HG03045 (cell line): ENCODE measurements around the gene MXI1.
"Not testable (repeated sequence)": the region's sequence is repeated elsewhere in the genome, so short reads cannot be mapped to it uniquely, and the experiment has no call there.

Experiments used
- ATAC-seq: cut with Tn5 transposase; IDR thresholded peaks from one replicate; pipeline ENCODE4 v1.9.1; 2021; ENCODE audit warnings: mild to moderate bottlenecking, moderate library complexity; ENCODE audit not compliant: unreplicated experiment

MXI1 gene

DNA sequence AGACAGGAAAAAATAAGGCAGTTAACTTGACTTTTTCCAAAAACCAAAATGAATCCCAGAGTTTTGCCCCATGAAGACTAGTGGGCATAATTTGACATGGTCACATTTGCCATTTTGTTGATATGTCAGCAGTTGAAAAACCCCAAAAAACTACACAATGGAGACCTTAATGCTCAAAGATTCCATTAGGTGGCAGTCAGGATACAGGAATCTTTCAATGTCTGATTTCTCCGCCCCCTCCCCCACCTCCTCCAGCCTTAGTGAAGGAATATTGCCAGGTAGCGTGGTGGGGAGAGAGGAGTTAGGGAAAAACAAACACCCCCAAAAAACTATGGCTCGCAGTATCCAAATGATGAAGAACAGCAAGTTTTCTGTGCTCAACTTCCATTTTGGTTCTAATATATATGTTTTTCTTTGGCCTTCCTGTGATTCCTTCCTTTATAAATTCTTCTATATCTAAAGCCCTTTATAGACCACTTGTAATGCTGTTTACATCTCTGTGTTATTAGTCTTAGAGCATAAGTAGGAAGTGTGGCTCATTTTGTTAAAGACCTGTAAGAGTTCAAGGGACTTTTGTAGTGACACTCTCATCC is 104.0 kb downstream of the MXI1 start:
- ATAC-seq, result no peak

DNA sequence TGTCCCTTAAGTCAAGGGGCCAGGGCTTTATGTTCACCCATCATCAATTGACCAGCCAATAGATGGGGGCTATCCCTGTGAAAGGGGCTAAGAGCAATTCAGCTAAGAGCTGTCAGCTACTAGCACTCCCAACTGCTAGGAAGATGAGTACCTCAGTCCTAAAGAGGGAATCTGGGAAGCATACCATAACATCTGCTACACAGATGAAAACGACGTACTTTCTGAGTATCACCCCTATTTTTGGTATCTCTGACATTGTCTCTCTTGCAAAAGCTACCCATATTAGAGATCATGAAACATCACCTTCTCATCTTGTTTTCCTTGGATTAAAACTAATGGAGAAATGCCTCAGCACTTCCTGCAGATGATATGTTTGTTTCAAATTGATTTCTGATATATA is 104.8 kb downstream of the MXI1 start:
- no peak for ATAC-seq

DNA sequence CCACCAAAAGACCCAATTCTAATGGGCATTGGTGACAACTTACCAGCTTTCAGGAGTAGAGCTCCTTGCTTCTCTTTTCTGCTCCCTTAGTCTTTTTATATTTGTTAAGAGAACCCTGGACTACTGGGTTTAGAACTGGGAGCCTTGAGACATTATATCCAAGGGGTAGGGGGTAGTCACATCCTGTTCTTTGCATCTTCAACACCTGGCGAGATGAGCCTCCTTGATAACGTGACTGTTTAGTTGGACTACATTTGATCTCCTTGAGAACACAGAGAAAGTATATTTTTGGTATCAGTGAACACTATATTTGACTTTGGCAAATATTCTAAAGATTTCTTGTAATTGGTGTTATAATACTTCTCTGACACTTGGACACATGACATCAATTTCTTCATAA is 106.3 kb downstream of the MXI1 start:
- ATAC-seq, result no peak

DNA sequence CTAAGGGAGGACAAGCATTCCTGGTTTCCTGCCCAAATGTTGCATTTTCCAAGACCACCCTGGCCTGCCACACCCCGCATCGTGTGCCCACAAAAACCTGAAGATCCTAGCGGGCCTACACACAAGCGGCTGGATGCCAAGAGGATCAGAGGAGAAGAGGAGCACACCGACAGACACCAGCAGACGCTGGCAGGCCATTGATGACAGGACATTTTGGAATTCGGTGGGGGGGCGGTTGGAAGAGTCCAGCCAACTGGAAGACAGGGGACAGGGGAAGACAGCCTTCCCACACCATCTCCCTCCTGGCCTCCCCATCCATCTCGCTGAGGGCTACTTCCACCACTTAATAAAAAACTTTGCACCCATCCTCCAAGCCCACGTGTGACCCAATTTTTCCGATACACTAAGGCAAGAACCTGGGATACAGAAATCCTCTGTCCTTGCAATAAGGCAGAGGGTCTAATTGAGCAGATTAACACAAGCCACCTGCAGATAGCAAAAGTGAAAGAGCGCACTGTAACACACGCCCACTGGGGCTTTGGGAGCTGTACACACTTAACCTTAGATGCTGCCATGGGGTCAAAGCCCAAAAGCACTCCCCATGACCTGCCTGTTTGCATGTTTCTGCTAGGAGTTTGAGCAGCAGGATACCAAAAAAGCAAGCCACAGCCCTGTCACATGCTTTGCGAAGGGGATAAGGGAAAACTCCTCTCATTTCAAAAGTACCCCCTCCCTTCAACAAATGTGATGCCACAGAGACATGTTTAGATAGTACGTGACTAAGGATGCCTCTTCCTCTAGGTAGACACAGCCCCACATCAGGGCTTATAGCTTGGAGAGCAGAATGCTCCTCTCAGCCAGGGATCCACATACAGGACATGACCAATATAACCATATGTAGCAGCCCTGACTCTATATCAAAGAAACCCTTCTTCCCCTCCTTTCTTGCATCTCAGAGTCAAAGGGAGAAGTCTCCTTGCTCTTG is 110.8 kb downstream of the MXI1 start:
- ATAC-seq, result no peak

DNA sequence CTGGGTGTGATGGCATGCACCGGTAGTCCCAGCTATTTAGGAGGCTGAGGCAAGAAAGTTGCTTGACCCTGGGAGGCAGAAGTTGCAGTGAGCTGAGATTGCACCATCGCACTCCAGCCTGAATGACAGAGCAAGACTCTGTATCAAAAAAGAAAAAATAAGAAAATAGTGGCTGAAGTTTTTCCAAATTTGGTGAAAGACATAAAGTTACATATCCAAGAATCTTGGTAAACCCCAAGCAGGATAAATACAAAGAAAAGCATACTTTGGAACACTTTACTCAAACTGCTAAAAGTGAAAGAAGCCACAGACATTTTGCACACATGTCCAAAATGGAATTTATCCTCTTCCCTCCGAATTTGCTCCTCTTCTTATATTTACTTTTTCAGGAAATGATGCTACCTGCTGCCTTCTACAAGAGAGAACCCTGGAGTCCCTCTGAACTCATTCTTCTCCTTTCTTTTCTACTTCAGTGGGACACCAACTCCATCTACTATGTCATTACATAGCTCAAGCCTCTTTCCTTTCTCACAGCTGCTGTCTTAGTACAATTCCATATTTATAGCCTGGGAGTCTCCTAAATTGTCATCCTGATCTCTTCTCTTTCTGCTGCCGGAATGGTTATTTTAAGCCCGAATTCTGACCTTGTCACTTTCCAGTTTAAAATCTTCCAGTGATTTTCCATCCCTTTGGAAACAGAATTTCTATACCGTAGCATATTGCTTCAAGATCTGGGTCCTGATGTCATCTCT is 114.6 kb downstream of the MXI1 start:
- ATAC-seq, result no peak

DNA sequence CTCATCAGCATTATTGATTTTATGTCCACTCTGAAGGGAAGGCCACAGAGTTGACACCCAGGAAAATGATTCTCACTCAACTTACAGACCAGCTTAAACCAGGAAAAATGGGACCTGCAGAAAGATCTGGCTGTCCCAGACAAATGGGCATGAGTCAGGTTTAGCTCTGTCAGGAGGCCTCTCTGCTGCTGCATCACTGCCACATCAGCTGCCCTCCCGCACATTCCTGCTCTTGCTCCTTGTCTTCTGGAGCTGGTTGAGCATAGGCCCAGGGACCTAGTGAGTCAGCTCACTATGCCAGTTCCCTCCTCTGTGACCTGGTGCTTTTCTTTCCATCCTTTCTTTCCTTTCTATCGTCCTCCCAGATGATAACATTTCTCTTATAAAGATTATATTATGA is 116.1 kb downstream of the MXI1 start:
- no peak for ATAC-seq

DNA sequence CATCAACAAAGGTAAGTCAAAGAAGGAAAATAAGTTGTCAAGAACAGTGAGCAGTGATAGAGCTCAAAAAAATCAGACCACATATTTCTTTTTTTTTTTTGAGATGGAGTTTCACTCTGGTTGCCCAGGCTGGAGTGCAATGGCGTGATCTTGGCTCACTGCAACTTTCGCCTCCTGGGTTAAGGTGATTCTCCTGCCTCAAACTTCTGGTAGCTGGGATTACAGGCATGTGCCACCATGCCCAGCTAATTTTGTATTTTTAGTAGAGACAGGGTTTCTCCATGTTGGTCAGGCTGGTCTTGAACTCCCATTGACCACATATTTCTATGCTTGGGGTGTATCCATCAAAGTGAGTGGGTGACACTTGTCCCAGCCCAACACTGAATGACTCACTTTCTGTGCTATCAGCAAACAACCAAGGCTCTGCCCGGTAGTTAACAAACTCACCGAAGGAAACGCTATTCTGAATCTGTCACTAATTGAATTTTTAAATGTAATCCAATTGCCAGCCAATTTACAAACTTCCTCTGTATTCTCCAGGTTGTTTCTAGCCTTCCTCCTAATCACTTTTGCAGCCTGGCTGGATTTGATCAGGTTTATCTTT is 116.9 kb downstream of the MXI1 start:
- ATAC-seq, result peak; percentile 48

DNA sequence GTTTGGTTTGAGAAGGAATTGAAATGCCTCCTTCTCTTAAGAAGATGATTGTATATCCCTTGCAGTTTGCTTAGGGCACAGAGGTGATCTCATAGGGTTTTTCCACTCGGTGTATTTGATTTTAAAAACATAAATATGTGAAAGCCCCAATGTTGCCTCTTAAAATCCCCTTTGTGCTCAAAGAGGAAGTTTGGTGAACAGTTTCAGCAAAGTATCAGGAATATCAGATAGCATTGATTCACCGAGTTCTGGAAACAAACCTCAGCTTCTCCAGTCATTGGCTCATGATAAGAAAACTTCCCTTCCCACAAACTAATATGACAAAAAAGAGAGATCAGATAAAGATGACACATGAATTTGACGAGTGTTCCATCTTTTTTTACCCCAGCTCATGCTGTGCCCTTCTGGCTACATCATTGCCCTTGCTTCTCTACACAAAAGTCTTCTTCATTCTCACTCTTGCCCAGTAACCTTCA is 117.4 kb downstream of the MXI1 start:
- peak; percentile 51 for ATAC-seq

DNA sequence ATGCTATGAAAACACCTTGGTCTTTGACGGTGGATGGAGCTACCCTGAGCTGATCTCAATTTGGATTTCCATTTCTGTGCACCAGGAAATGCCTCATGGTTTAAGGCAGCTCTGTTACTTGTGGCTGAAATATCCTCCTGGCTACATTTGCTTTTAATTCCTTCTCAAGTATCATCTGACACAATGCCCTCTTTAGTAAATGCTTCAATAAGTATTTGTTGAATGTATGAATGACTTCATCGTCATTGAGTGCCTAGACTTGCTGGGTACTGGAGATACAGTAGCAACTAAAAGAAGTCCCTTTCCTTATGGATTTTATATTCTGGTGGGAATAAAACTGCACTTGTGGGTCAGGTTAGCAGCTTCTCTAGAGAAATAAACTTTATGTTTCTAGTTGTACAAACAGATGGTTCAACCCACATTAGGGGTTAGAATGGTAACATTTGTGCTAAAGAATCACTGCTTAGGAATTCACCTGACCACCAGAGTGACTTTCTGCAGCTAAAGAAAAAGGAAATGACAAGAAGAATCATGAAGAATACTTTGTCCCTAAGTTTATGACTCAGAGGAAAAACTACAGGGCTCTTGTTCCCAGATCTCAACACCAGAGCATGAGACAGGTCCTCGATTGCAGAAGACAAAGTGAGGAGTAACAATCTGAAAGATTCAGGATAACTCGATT is 119.1 kb downstream of the MXI1 start:
- no peak for ATAC-seq

DNA sequence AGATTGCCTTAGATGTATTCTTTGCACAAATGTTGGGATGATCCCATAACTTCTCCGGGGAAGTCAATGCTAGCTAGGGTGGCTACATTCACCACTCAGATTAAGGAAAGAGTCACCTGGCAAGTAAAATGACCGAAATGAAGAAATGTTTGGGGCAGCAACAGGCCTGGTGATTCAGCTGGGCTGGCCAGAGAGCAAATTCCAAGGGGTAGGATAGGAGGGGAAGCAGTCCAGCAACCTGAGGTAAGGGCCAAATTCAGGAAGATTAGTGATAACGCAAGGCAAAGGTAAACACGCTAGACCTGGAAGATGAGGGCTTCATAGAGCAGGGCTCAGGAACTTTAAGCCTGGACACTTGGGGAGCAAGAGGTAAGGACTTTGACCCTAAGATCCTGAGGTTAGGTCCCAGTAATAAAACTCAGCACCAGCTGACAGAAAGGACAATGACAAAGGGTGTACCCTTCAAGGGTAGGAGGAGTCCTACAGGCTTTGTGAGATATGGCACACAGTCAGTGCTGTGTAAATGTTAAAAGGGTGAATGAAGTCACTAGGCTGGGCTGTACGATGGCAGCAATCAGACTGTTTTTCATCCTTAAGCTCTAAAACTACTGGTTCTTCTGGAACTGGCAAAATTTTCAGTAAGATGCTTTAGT is 120.0 kb downstream of the MXI1 start:
- no peak for ATAC-seq

DNA sequence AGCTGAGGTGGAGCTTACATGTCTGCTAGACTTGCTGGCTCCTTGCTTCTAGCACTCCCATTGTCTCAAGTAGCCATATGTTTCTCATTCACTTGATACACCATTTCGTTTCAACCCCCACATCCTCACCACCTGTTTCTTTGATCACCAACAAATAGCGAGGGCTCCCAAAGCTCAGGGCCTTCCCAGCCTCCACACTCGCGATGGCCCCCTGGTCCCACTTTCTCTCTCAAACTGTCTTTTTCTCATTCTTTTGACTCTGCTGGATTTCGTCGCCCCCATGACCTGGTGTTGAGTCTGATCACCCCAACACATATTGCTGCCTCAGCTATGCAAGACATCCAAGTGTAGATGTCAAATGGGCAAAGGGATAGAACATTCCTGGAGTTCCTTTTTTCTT is 123.3 kb downstream of the MXI1 start:
- no peak for ATAC-seq

DNA sequence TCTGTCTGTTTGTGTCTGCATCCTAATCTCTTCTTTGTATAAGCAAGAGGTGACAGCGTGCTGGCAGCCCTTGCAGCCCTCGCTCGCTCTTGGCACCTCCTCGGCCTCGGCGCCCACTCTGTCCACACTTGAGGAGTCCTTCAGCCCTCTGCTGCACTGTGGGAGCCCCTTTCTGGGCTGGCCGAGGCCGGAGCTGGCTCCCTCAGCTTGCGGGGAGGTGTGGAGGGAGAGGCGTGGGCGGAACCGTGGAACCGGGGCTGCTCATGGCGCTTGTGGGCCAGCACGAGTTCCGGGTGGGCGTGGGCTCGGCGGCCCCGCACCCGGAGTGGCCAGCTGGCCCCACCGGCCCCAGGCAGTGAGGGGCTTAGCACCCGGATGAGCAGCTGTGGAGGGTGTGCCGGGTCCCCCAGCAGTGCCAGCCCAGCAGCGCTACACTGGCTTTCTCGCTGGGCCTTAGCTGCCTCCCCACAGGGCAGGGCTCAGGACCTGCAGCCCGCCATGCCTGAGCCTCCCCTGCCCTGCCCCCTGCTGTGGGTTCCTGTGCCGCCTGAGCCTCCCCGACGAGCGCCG is 123.9 kb downstream of the MXI1 start:
- ATAC-seq, result not testable (repeated sequence)

DNA sequence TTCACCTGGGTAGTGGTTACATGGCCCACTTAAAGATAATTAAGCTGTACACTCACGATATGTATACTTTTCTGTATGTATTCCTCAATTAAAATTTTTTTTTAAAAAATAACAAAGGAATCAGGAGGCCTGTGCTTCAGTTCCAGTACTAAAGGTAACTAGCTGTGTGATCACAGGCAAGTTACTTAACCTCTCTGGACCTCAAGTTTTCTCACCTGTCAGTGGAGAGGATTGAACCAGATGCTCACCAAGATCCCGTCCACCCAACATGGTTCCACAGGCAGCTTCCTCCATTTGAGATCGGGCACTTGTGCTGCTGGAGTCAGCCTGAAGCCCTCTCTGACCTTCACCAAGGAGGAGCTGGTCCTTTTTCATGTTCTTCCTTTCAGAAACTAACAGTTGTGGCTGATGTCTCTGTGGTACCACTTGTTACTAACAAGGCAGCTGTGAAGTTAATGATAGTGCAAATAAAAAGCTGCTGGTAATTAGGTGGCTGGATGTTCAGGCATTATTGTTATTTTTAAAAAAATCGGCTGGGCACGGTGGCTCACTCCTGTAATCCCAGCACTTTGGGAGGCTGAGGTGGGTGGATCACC is 126.8 kb downstream of the MXI1 start:
- no peak for ATAC-seq

DNA sequence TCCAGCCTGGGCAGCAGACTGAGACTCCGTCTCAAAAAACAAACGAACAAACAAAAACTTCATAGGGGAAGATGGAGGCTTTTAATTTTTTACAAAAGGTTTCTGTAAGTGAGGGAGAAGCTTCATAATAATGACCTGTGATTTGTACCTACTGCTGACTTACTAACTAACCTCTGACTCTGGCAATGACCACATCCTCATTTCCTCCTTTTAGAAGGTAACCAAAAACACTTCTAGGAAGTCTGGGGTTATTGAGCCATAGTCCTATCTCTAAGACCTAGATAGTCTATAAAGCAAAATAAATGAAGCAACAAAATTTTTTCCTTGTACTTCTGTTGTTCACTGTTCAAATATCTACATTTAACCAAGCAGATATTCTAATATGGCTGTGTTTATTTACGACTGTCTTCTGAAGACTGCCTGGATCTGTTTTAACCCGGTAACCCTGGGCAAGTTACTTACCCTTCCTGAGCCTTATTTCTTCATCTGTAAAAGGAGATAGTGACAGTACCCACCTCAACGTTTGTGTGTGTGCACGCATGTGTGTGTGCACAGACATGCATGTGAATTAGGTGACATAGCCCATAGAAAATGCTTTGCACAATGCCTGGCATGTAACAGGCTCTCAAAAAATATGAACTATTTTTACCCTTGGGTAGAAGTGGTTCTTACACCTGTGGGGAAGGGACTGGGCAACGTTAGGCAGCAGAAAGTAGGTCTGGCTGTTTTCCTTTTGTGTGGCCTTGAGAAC is 128.1 kb downstream of the MXI1 start:
- ATAC-seq, result no peak

DNA sequence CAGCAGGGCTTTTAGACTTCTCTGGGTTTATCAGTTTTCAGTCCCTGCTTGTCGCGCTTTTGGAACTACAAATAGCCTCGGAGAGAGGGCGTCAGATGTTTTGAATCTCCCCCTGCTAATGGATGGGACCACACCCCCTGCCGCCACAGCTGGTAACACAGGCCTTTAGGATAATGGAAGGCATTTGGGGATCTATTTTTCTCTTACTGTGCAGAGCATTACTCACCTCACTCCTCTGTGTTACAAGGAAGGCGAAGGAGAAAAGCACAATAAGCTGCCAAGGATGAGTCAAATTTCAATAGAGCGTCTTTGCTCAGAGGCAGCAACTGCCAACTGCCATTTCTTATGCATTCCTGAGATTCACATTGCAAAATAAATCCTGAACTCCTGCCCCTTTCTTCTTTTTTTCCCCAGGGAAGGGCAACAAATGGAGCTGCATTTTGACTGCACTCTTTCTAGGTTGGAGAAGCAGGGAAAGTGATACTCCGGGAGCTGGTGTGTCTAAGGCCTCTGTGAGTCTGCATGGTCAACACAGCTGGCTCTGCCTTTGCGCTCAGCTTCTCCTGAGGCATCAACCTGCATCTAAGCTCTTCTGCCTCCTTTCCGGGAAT is 128.8 kb downstream of the MXI1 start:
- no peak for ATAC-seq
